H1 (cell line): Measurements from ENCODE around the gene C19orf38. TPM values are rescaled to one million over a fixed set of nuclear protein-coding genes. Genes with fewer than 3 reads are reported as not detected.

Source experiments
- CEBPB ChIP-seq: IDR thresholded peaks from 2 replicates; pipeline ENCODE4 v1.6.1; 2012; ENCODE audit warnings: low read depth, low read length
- RAD21 ChIP-seq, 2 experiments: IDR thresholded peaks in 1 of 2; conservative IDR thresholded peaks in 1 of 2; 2 replicates each; pipeline ENCODE4 v1.6.1; 2011; ENCODE audit warnings: low read depth in 2 of 2, low read length in 2 of 2, improper control_type of control experiment in 1 of 2, inconsistent platforms in 1 of 2, mild to moderate bottlenecking in 1 of 2, moderate library complexity in 1 of 2
- RBBP5 ChIP-seq: IDR thresholded peaks from 2 replicates; pipeline ENCODE4 v1.7.1; 2012; ENCODE audit warnings: low read depth, mild to moderate bottlenecking, inconsistent platforms, low read length, moderate library complexity, borderline replicate concordance
- SP1 ChIP-seq: IDR thresholded peaks from 2 replicates; pipeline ENCODE4 v1.6.1; 2011; ENCODE audit warnings: low read depth, low read length
- polyA plus RNA-seq, 7 experiments: library from polyadenylated mRNA; depleted of rRNA in 3 of 7; stranded (reverse) in 5 of 7; unstranded in 2 of 7; fragments of >200 nt in 5 of 7; fragments of 200-250 nt in 2 of 7; gene quantifications; 1 replicate in 5 of 7; 2 replicates in 1 of 7; 4 replicates in 1 of 7; pipeline versions ENCODE4 v1.2.1 to v1.2.3, GENCODE V29; 2011 to 2013; ENCODE audit warnings: missing spikeins in 2 of 7, mixed read lengths in 2 of 7
- total RNA-seq: library from RNA; stranded (reverse); fragmentation: NEBNext Ultra II Directional; extraction: Animal tissue kit (Norgen Biotek cat#: 25700); gene quantifications from 2 replicates; pipeline ENCODE4 v1.2.1, GENCODE V29; 2021

The C19orf38 gene
- total and polyA plus RNA-seq, 2 of the 8 experiments (the other 6 are each of a cell fraction or from before 2014, with no cell fraction given): 0.53 TPM; not detected in 1

- TF ChIP-seq RAD21 (IDR thresholded peaks at IDR 0.05 in 1 of 2, conservative IDR thresholded peaks at IDR 0.05 in 1 of 2; ENCODE audit: low read depth in 2 of 2, low read length in 2 of 2): peak; percentile 57 to 62
- no peak for TF ChIP-seq CEBPB
- no peak for TF ChIP-seq RBBP5
- TF ChIP-seq SP1: no peak
Measured at GRCh38 chr19:10858204-10858828, 10.1 kb downstream of the C19orf38 start (continued).
